ENCODE measurements around the gene CNTN5. TPM values are rescaled to one million over a fixed set of nuclear protein-coding genes. Genes with fewer than 3 reads are reported as not detected.

The CNTN5 gene
- total RNA-seq, 1 experiment from 2014 or later: not detected

DNA sequence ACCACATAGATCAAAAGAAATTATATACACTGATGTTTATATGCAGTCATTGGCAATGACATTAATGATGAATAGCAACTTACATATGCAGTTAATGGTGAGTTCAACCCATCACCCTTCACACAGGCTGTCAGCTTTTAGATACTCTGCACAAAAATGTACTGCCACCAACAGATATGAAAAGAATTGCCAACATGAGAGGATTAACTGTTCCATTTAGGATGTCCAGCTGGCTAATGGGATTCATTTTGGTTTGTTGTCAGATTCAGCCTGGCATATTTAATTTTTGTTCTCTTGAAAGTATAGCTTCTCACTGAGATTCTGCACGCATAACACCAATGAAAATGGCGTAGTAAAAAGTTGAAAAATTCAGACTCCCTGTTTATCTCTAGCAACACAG lies 1112.4 kb downstream of the CNTN5 start:
- Histone ChIP-seq H3K79me2 (ENCODE audit: low read length) (no peaks in the 10 kb centered on the region), H3K9me2 (replicated peaks; ENCODE audit: insufficient read depth, low read length) (no peaks in the 10 kb centered on the region), H3K27ac (ENCODE audit: low read length) (no peak overlapping the region), H3K9ac (ENCODE audit: low read length) (no peak overlapping the region), H3K27me3 (ENCODE audit: low read length) (no peaks in the 10 kb centered on the region), H3K4me1 (ENCODE audit: low read length) (no peaks in the 10 kb centered on the region), H3K4me2 (ENCODE audit: low read depth, low read length, poor library complexity, severe bottlenecking) (no peak overlapping the region), H3K9me3 (ENCODE audit: low read length) (peaks cover 80% of the 10 kb centered on the region), H4K20me1 (ENCODE audit: insufficient read depth, low read depth, low read length) (no peaks in the 10 kb centered on the region), H2AFZ (ENCODE audit: low read length) (no peak overlapping the region), H3K36me3 (ENCODE audit: insufficient read depth, low read length) (no peaks in the 10 kb centered on the region), H3K4me3 (ENCODE audit: low read length) (no peak overlapping the region)
- no peak for DNase-seq

DNA sequence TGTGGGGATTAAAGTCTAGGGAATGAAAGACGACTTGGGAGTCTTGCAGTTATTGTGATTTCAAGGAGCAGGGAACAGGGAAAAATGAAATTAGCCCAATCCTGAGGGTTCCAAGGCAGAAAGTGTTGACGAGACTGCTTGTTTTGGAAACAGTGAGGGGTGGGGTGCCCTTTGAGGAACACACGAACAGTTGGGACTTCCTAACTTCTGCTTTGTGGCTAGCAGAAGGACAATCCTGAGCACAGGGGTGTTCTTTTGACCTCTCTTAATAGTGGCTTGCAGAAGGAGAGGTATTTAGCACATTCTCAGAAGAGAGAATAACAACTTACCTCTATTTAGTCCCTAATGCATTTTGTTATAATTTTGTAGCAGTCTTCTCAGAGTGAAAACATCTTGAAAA lies 1120.5 kb downstream of the CNTN5 start:
- Histone ChIP-seq H3K27me3 (ENCODE audit: low read length) (no peaks in the 10 kb centered on the region), H3K27ac (ENCODE audit: low read length) (no peak overlapping the region), H3K9me3 (ENCODE audit: low read length) (peaks cover 78% of the 10 kb centered on the region), H3K4me1 (ENCODE audit: low read length) (no peaks in the 10 kb centered on the region), H3K4me2 (ENCODE audit: low read depth, low read length, poor library complexity, severe bottlenecking) (no peak overlapping the region), H3K9ac (ENCODE audit: low read length) (no peak overlapping the region), H3K79me2 (ENCODE audit: low read length) (no peaks in the 10 kb centered on the region), H2AFZ (ENCODE audit: low read length) (no peak overlapping the region), H4K20me1 (ENCODE audit: insufficient read depth, low read depth, low read length) (no peaks in the 10 kb centered on the region), H3K4me3 (ENCODE audit: low read length) (no peak overlapping the region), H3K36me3 (ENCODE audit: insufficient read depth, low read length) (no peaks in the 10 kb centered on the region), H3K9me2 (replicated peaks; ENCODE audit: insufficient read depth, low read length) (no peaks in the 10 kb centered on the region)
- DNase-seq: no peak

GRCh38 chr11:100151944-100152343 lies 1131.2 kb downstream of the CNTN5 start:
- Histone ChIP-seq H3K4me3 (ENCODE audit: low read length) (no peak overlapping the region), H3K9me3 (ENCODE audit: low read length) (peaks cover 49% of the 10 kb centered on the region), H3K27me3 (ENCODE audit: low read length) (no peaks in the 10 kb centered on the region), H4K20me1 (ENCODE audit: insufficient read depth, low read depth, low read length) (no peaks in the 10 kb centered on the region), H3K27ac (ENCODE audit: low read length) (no peak overlapping the region), H3K4me1 (ENCODE audit: low read length) (no peaks in the 10 kb centered on the region), H3K79me2 (ENCODE audit: low read length) (no peaks in the 10 kb centered on the region), H2AFZ (ENCODE audit: low read length) (no peak overlapping the region), H3K9me2 (replicated peaks; ENCODE audit: insufficient read depth, low read length) (no peaks in the 10 kb centered on the region), H3K9ac (ENCODE audit: low read length) (no peak overlapping the region), H3K4me2 (ENCODE audit: low read depth, low read length, poor library complexity, severe bottlenecking) (no peak overlapping the region), H3K36me3 (ENCODE audit: insufficient read depth, low read length) (no peaks in the 10 kb centered on the region)
- no peak for DNase-seq

DNA sequence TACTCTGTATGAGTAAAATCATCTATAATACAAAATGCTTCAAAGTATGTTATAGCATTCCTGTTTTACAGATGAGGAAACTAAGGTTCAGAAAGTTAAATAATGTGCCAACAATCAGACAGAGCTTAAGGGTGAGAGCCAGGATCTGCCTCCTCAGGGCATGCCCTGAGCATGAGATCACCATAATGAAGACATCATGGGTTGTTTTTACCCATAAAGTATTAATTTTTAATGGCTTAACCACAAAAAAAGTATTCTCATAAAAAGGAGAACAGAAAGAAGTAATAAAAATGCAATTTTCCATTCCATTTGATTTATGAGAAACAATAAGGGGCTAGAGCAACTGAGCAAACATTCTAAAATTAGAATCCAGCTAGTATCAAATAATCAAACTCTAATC lies 1132.0 kb downstream of the CNTN5 start:
- Histone ChIP-seq H3K79me2 (ENCODE audit: low read length) (no peaks in the 10 kb centered on the region), H3K27ac (ENCODE audit: low read length) (no peak overlapping the region), H3K9me2 (replicated peaks; ENCODE audit: insufficient read depth, low read length) (no peaks in the 10 kb centered on the region), H4K20me1 (ENCODE audit: insufficient read depth, low read depth, low read length) (no peaks in the 10 kb centered on the region), H3K4me3 (ENCODE audit: low read length) (no peak overlapping the region; the same call in 1 of the 2 replicates), H3K36me3 (ENCODE audit: insufficient read depth, low read length) (no peaks in the 10 kb centered on the region), H2AFZ (ENCODE audit: low read length) (no peak overlapping the region), H3K4me1 (ENCODE audit: low read length) (no peaks in the 10 kb centered on the region), H3K9me3 (ENCODE audit: low read length) (peaks cover 50% of the 10 kb centered on the region), H3K9ac (ENCODE audit: low read length) (no peak overlapping the region), H3K27me3 (ENCODE audit: low read length) (no peaks in the 10 kb centered on the region), H3K4me2 (ENCODE audit: low read depth, low read length, poor library complexity, severe bottlenecking) (no peak overlapping the region)
- DNase-seq: no peak

- Histone ChIP-seq H3K4me1 (ENCODE audit: low read length) (no peaks in the 10 kb centered on the region), H4K20me1 (ENCODE audit: insufficient read depth, low read depth, low read length) (no peaks in the 10 kb centered on the region), H3K4me2 (ENCODE audit: low read depth, low read length, poor library complexity, severe bottlenecking) (no peak overlapping the region), H3K9me2 (replicated peaks; ENCODE audit: insufficient read depth, low read length) (no peaks in the 10 kb centered on the region), H3K9ac (ENCODE audit: low read length) (no peak overlapping the region), H2AFZ (ENCODE audit: low read length) (no peak overlapping the region), H3K79me2 (ENCODE audit: low read length) (no peaks in the 10 kb centered on the region), H3K27me3 (ENCODE audit: low read length) (no peaks in the 10 kb centered on the region), H3K36me3 (ENCODE audit: insufficient read depth, low read length) (no peaks in the 10 kb centered on the region), H3K27ac (ENCODE audit: low read length) (no peak overlapping the region), H3K4me3 (ENCODE audit: low read length) (no peak overlapping the region), H3K9me3 (ENCODE audit: low read length) (peaks cover 86% of the 10 kb centered on the region)
- DNase-seq: no peak
These were observed 1142.7 kb downstream of the CNTN5 start for GRCh38 chr11:100163471-100163870.

DNA sequence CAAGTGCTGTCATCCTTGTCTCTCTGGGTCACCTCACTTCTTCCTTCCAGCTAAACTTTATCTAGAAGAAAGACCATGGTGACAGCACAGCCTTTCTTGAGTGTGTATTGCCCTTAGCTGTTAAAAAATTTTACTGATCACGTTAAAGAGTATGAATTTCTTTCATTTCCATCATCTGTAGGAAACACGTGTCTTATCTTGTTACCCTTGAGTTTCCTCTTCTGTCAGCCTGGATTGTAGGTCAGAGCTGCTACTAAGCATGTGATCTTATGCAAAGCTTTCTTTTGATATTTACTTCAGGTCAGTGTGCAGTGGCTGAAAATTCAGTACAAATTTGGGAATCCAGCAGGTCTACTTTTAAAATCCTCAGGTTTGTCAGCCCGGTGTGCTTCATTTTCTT lies 1154.1 kb downstream of the CNTN5 start:
- no peak for DNase-seq
- H3K79me2 ChIP-seq (ENCODE audit: low read length): no peaks in the 10 kb centered on the region
- no peak overlapping the region for H3K27ac ChIP-seq (ENCODE audit: low read length)
- no peaks in the 10 kb centered on the region for H3K9me2 ChIP-seq (replicated peaks; ENCODE audit: insufficient read depth, low read length)
- no peaks in the 10 kb centered on the region for H4K20me1 ChIP-seq (ENCODE audit: insufficient read depth, low read depth, low read length)
- no peak overlapping the region for H2AFZ ChIP-seq (ENCODE audit: low read length)
- no peak overlapping the region for H3K4me3 ChIP-seq (ENCODE audit: low read length)
- H3K4me2 ChIP-seq (ENCODE audit: low read depth, low read length, poor library complexity, severe bottlenecking): no peak overlapping the region
- H3K9ac ChIP-seq (ENCODE audit: low read length): no peak overlapping the region
- no peaks in the 10 kb centered on the region for H3K36me3 ChIP-seq (ENCODE audit: insufficient read depth, low read length)
- no peaks in the 10 kb centered on the region for H3K27me3 ChIP-seq (ENCODE audit: low read length)
- no peaks in the 10 kb centered on the region for H3K4me1 ChIP-seq (ENCODE audit: low read length)
- peaks cover 82% of the 10 kb centered on the region for H3K9me3 ChIP-seq (ENCODE audit: low read length)

DNA sequence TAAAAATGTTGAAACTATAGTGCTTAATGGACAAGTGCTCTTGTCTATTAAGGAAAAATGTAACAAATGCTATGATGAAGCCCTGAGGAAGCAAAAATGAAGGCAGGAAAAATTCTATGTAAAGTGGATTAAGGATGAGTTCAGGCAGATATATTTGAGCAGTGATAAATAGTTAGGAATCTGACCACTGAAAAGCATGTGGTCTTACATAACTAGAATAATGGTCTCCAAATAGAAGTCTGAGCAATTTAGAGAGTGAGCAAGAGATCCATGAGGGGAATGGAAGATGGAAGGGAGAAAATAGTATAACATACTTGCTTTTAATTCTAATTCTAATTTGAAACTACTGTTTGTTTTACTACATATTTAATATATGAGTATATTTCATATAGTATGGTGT lies 1155.7 kb downstream of the CNTN5 start:
- H2AFZ ChIP-seq (ENCODE audit: low read length): no peak overlapping the region
- no peaks in the 10 kb centered on the region for H3K79me2 ChIP-seq (ENCODE audit: low read length)
- H3K9me2 ChIP-seq (replicated peaks; ENCODE audit: insufficient read depth, low read length): no peaks in the 10 kb centered on the region
- DNase-seq: no peak
- H3K27ac ChIP-seq (ENCODE audit: low read length): no peak overlapping the region
- no peaks in the 10 kb centered on the region for H3K4me1 ChIP-seq (ENCODE audit: low read length)
- no peaks in the 10 kb centered on the region for H4K20me1 ChIP-seq (ENCODE audit: insufficient read depth, low read depth, low read length)
- peaks cover 82% of the 10 kb centered on the region for H3K9me3 ChIP-seq (ENCODE audit: low read length)
- H3K4me2 ChIP-seq (ENCODE audit: low read depth, low read length, poor library complexity, severe bottlenecking): no peak overlapping the region
- no peak overlapping the region for H3K9ac ChIP-seq (ENCODE audit: low read length)
- no peaks in the 10 kb centered on the region for H3K27me3 ChIP-seq (ENCODE audit: low read length)
- H3K36me3 ChIP-seq (ENCODE audit: insufficient read depth, low read length): no peaks in the 10 kb centered on the region
- no peak overlapping the region for H3K4me3 ChIP-seq (ENCODE audit: low read length)

DNA sequence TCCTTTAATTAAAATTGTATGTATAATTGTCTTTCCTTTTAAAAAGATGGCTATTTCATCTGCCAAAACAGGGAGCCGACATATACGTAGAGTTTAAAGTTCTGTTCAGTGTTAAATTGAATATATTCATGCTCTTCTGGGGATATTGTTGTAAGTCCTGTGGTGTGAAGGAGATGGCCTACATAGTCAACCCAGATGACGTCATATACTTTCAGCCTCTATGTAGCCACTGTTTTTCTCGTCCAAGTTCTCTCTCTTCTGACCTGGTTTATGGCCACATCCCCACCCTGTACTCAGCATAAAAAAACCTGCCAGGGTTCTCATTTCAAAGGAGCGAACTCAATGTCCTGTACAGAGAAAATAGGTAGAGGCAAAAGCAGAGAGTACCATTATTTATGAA lies 1156.9 kb downstream of the CNTN5 start:
- Histone ChIP-seq H3K4me1 (ENCODE audit: low read length) (no peaks in the 10 kb centered on the region), H3K27ac (ENCODE audit: low read length) (no peak overlapping the region), H3K4me2 (ENCODE audit: low read depth, low read length, poor library complexity, severe bottlenecking) (no peak overlapping the region), H3K9me3 (ENCODE audit: low read length) (peaks cover 84% of the 10 kb centered on the region), H3K9ac (ENCODE audit: low read length) (no peak overlapping the region), H3K27me3 (ENCODE audit: low read length) (no peaks in the 10 kb centered on the region), H4K20me1 (ENCODE audit: insufficient read depth, low read depth, low read length) (no peaks in the 10 kb centered on the region), H2AFZ (ENCODE audit: low read length) (no peak overlapping the region), H3K36me3 (ENCODE audit: insufficient read depth, low read length) (no peaks in the 10 kb centered on the region), H3K4me3 (ENCODE audit: low read length) (no peak overlapping the region), H3K9me2 (replicated peaks; ENCODE audit: insufficient read depth, low read length) (no peaks in the 10 kb centered on the region), H3K79me2 (ENCODE audit: low read length) (no peaks in the 10 kb centered on the region)
- DNase-seq: no peak

- no peaks in the 10 kb centered on the region for H3K27me3 ChIP-seq (ENCODE audit: low read length)
- H3K9ac ChIP-seq (ENCODE audit: low read length): no peak overlapping the region
- H3K4me2 ChIP-seq (ENCODE audit: low read depth, low read length, poor library complexity, severe bottlenecking): no peak overlapping the region
- no peaks in the 10 kb centered on the region for H4K20me1 ChIP-seq (ENCODE audit: insufficient read depth, low read depth, low read length)
- H3K9me2 ChIP-seq (replicated peaks; ENCODE audit: insufficient read depth, low read length): no peaks in the 10 kb centered on the region
- H3K4me1 ChIP-seq (ENCODE audit: low read length): no peaks in the 10 kb centered on the region
- no peak for DNase-seq
- no peak overlapping the region for H3K27ac ChIP-seq (ENCODE audit: low read length)
- no peaks in the 10 kb centered on the region for H3K79me2 ChIP-seq (ENCODE audit: low read length)
- peaks cover 83% of the 10 kb centered on the region for H3K9me3 ChIP-seq (ENCODE audit: low read length)
- H3K36me3 ChIP-seq (ENCODE audit: insufficient read depth, low read length): no peaks in the 10 kb centered on the region
- H3K4me3 ChIP-seq (ENCODE audit: low read length): no peak overlapping the region
- H2AFZ ChIP-seq (ENCODE audit: low read length): no peak overlapping the region
These were observed 1161.6 kb downstream of the CNTN5 start for GRCh38 chr11:100182350-100182749.
